Stimulated activated CD4-positive, alpha-beta T cell treated with anti-CD3 and anti-CD28 coated beads, TNF-alpha, amount 100 ng/mL, for 4 hours (primary cell): ENCODE measurements around the gene NUMA1.

Experiments
- DNase-seq, 3 experiments: peaks; one replicate each; pipeline ENCODE4 v3.0.0-alpha.2; 2020; ENCODE audit warnings: low read depth in 3 of 3

Gene NUMA1

GRCh38 chr11:72080326-72081183, at the start of gene NUMA1, which contains the start of gene LRRC51:
Gene NUMA1 (minus strand): TSS chr11:72080542. CDS start chr11:72035943, 44,599 bp downstream.
Gene LRRC51 (plus strand): TSS chr11:72080850. CDS start chr11:72089084, 8,234 bp downstream.
- DNase-seq = peak; percentile 95 to 99 (median 98)

- no peak for DNase-seq
Measured at GRCh38 chr11:72129381-72129780, 49.0 kb upstream of the NUMA1 start.

- DNase-seq = no peak
Measured at GRCh38 chr11:72127923-72128322, 47.6 kb upstream of the NUMA1 start.

GRCh38 chr11:72125956-72126355, 45.6 kb upstream of the NUMA1 start:
- DNase-seq = no peak

GRCh38 chr11:72124046-72124445, 43.7 kb upstream of the NUMA1 start:
- no peak for DNase-seq

GRCh38 chr11:72123117-72123653, 42.8 kb upstream of the NUMA1 start:
- no peak for DNase-seq

- DNase-seq = no peak
Measured at GRCh38 chr11:72122607-72123006, 42.3 kb upstream of the NUMA1 start.

GRCh38 chr11:72120930-72121329, 40.6 kb upstream of the NUMA1 start:
- no peak for DNase-seq

GRCh38 chr11:72119198-72119597, 38.9 kb upstream of the NUMA1 start:
- DNase-seq = no peak

- no peak for DNase-seq
Measured at GRCh38 chr11:72116019-72116755, 35.8 kb upstream of the NUMA1 start.

- no peak for DNase-seq
Measured at GRCh38 chr11:72114570-72114969, 34.2 kb upstream of the NUMA1 start.

GRCh38 chr11:72112978-72113808, 32.9 kb upstream of the NUMA1 start:
- no peak for DNase-seq

GRCh38 chr11:72112143-72112977, 32.0 kb upstream of the NUMA1 start, which contains the start of gene ANAPC15:
Gene ANAPC15 (minus strand): TSS chr11:72112695. CDS start chr11:72111276, 1,419 bp downstream.
- peak; percentile 89 to 97 (median 97) for DNase-seq

GRCh38 chr11:72111300-72112142, 31.2 kb upstream of the NUMA1 start:
- DNase-seq = no peak

GRCh38 chr11:72105888-72106287, 25.5 kb upstream of the NUMA1 start, which contains the start of gene TOMT:
Gene TOMT (plus strand): TSS chr11:72105924. CDS start chr11:72105952, 28 bp downstream.
- DNase-seq = no peak

GRCh38 chr11:72103754-72104167, 23.4 kb upstream of the NUMA1 start:
- DNase-seq = no peak

GRCh38 chr11:72102946-72103753, 22.8 kb upstream of the NUMA1 start, which contains the start of gene LAMTOR1:
Gene LAMTOR1 (minus strand): TSS chr11:72103297. CDS start chr11:72103224, 73 bp downstream.
- peak; percentile 96 to 97 (median 96) for DNase-seq

GRCh38 chr11:72102631-72102945, 22.2 kb upstream of the NUMA1 start:
- no peak for DNase-seq

- no peak for DNase-seq
Measured at GRCh38 chr11:72102162-72102561, 21.8 kb upstream of the NUMA1 start.
